Mononuclear cell (primary cell): ENCODE data around the gene ADAMTS3. TPM values are rescaled to one million over a fixed set of nuclear protein-coding genes. Genes with fewer than 3 reads are reported as not detected.

Experiments
- H3K27me3 ChIP-seq: 2 replicates; pipeline ENCODE4 v1.6.0; 2011; ENCODE audit warnings: low read length, control low read depth; ENCODE audit not compliant: insufficient read depth
- H3K4me1 ChIP-seq: 2 replicates; pipeline ENCODE4 v1.5.1; 2011; ENCODE audit warnings: mild to moderate bottlenecking, low read length, control low read depth; ENCODE audit not compliant: insufficient read depth
- H3K4me3 ChIP-seq: 2 replicates; pipeline ENCODE4 v1.5.1; 2011; ENCODE audit warnings: mild to moderate bottlenecking, low read length, moderate library complexity
- H3K9me3 ChIP-seq: 2 replicates; pipeline ENCODE4 v1.5.1; 2011; ENCODE audit warnings: low read depth, mild to moderate bottlenecking, control low read depth, low read length
- total RNA-seq: library from RNA; depleted of rRNA; stranded (reverse); fragments of >200 nt; gene quantifications from one replicate; pipeline ENCODE4 v1.2.3, GENCODE V29; 2012

The ADAMTS3 gene
- total RNA-seq = not detected

- peaks cover 56% of the 10 kb centered on the region for H3K27me3 ChIP-seq
- peaks cover 23% of the 10 kb centered on the region for H3K4me1 ChIP-seq
- no peak within 1 kb of the TSS for H3K4me3 ChIP-seq
- H3K9me3 ChIP-seq = no peaks in the 10 kb centered on the region
Measured at GRCh38 chr4:72568959-72569718, at the start of gene ADAMTS3. Gene ADAMTS3, minus strand, starts transcription at chr4:72569221. Its CDS starts 459 bp downstream, at chr4:72568762.

- H3K4me3 ChIP-seq = no peak overlapping the region
- H3K4me1 ChIP-seq = no peaks in the 10 kb centered on the region
- no peaks in the 10 kb centered on the region for H3K27me3 ChIP-seq
- no peaks in the 10 kb centered on the region for H3K9me3 ChIP-seq
Measured at GRCh38 chr4:72613959-72614358, 44.9 kb upstream of the ADAMTS3 start.

- Histone ChIP-seq H3K4me1 (no peaks in the 10 kb centered on the region), H3K27me3 (no peaks in the 10 kb centered on the region), H3K4me3 (no peak overlapping the region), H3K9me3 (no peaks in the 10 kb centered on the region)
Measured at GRCh38 chr4:72606751-72607150, 37.7 kb upstream of the ADAMTS3 start.

- Histone ChIP-seq H3K4me1 (no peaks in the 10 kb centered on the region), H3K27me3 (no peaks in the 10 kb centered on the region), H3K9me3 (no peaks in the 10 kb centered on the region), H3K4me3 (no peak overlapping the region)
Measured at GRCh38 chr4:72604324-72604723, 35.3 kb upstream of the ADAMTS3 start.

DNA sequence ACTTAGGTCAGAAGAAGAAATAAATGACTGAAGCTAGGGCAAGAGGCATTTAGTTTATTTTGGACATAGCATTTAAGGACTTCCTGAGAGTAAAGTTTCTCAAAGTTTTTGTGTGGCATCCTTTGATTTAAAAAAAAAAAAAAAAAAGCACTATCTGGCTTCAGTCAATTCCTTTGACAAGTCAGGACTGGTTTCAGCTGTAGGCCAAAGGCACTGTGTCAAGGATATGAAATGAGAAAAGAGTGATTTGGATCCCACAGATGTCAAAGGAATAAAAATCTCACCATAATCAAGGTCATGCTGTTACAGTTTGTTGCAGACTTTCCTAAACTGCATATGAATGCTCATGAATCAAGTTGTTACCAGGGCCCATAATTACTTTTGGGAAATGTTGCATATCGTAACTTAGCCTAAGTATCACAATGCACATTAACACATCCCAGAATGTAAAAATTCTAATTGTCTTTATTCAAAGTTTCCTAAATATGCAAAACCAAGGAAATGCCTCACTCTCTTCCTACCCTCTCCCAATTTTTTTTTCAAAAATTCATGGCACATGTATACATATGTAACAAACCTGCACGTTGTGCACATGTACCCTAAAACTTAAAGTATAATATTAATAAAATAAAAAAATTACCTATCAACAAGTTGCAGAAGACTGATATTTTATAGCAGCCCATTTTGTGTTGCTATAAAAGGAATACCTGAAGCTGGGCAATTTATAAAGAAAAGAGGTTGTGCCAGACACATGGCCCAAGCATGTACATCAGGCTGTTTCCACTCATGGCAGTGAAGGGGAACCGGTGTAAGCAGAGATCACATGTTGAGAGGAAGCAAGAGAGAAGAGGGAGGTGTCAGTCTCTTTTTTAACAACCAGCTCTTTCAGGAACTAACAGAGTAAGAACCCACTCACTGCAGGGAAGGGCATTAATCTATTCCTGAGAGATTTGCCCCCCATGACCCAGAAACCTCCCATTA, 33.7 kb upstream of the ADAMTS3 start:
- no peaks in the 10 kb centered on the region for H3K9me3 ChIP-seq
- no peak overlapping the region for H3K4me3 ChIP-seq
- H3K4me1 ChIP-seq = no peaks in the 10 kb centered on the region
- no peaks in the 10 kb centered on the region for H3K27me3 ChIP-seq

DNA sequence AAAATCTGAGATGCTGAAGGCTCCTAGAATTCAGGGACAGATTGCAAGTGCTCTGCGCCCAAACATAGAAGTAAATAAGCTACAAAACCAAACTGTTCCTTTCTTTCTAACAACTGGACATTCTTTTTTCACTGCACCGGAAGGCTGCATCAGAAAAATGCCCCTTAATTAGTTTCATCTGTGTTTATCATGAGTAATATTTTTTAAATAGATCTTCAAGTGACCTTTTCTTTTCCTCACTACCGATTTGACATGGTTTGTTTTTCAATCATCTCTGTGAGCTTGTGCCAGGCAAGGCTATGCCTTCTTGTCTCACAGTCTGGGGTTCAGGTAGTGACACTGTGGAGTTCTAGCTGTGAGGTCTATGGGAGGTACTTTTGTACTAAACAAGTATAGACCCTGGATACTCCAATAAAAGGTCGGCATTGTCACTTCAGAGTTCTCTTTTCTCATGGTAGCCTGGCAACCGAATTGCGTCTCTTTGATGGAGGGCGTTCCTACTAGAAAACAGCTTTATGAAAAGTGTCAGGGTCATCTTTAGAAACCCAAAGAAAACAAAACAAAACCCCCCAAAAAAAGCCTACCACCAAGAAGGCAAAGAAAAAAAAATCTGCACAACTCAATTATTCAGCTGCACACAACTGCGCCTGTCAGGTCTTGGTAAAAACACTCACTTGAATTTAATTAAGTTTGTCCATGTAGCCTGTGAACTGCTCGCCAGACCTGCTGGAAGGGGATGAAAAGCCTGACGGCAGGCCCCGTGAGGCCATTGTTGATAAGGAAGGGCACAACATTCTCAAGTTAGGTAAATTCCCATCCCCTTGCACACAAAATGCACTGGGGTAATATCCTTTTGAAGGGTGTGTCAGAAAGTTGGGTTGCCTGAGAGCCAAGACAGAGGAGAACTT, 22.8 kb upstream of the ADAMTS3 start:
- no peaks in the 10 kb centered on the region for H3K4me1 ChIP-seq
- no peak overlapping the region for H3K4me3 ChIP-seq
- no peaks in the 10 kb centered on the region for H3K9me3 ChIP-seq
- H3K27me3 ChIP-seq = no peaks in the 10 kb centered on the region

DNA sequence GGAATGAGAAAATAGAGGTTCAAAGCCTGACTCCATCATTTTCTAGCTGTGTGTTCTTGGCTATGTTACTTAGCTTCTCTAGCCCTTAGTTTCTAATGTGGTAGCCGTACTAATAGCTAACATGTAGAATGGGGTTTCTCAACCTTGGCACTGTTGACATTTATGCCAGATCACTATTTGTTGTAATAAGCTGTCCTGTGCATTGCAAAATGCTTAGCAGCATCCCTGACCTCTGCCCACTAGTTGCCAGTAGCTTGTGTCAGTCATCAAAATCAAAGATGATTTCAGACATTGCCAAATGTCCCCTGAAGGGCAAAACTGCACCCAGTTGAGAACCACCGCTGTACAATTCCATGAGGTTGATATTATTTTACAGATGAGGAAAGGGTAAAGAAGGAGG, 18.3 kb upstream of the ADAMTS3 start:
- Histone ChIP-seq H3K4me1 (no peaks in the 10 kb centered on the region), H3K27me3 (no peaks in the 10 kb centered on the region), H3K9me3 (no peaks in the 10 kb centered on the region), H3K4me3 (no peak overlapping the region)

DNA sequence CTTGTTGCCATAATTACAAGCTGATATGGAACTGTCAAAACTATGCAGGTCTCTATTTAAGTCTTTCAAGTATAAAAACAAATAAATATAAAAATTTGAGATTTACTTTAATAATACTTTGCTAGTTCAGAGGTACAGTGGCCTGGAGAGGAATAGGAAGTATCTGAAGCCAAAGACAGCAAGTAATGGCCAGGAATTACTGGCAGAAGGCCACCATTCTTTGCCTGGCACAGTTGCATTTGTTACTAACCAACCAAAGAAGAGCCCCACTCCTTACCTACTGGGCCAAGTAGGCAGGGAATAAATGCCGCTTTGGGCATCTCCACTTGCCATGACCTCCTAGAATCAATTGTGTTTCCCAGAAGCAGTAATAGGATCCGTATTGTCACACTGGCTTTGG, 13.8 kb upstream of the ADAMTS3 start:
- Histone ChIP-seq H3K9me3 (no peaks in the 10 kb centered on the region), H3K4me1 (no peaks in the 10 kb centered on the region), H3K27me3 (no peaks in the 10 kb centered on the region), H3K4me3 (no peak overlapping the region)

DNA sequence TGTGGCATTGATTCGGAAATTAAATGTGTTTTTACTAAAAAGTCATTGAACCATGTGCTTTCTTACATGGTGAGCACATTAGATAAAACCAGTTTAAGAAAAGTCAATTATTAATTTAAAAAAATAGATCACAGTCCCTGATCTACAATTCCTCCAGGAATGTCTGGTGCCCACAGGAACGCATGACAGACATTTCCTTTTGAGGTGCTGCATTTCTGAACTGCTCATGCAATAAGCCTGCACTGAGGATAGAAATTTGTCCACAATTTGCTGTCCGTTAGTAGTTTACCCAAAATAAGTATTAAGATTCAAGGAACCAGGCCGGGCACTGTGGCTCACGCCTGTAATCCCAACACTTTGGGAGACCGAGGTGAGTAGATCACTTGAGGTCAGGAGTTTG, 8.2 kb upstream of the ADAMTS3 start:
- no peaks in the 10 kb centered on the region for H3K4me1 ChIP-seq
- no peaks in the 10 kb centered on the region for H3K9me3 ChIP-seq
- no peaks in the 10 kb centered on the region for H3K27me3 ChIP-seq
- H3K4me3 ChIP-seq = no peak overlapping the region

DNA sequence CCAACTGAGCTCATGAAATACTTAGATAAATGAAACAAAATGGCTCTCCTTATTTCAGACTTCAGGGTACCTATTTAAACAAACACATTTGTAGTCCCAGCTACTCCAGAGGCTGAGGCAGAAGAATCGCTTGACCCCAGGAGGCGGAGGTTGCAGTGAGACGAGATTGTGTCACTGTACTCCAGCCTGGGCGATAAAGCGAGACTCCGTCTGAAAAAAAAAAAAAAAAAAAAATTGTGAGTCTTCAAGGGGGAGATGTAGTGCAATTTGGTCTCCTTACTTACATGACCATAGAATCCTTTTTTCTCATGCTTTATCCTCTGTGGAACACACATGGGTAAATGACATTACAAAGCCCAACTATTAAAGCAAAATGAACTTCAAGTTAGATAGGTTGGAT, 2.3 kb upstream of the ADAMTS3 start:
- peaks cover 49% of the 10 kb centered on the region for H3K27me3 ChIP-seq
- no peaks in the 10 kb centered on the region for H3K9me3 ChIP-seq
- no peak overlapping the region for H3K4me3 ChIP-seq
- peaks cover 23% of the 10 kb centered on the region for H3K4me1 ChIP-seq

GRCh38 chr4:72569719-72570235, 756 bp upstream of the ADAMTS3 start:
- H3K4me1 ChIP-seq = peaks cover 23% of the 10 kb centered on the region
- H3K9me3 ChIP-seq = no peaks in the 10 kb centered on the region
- H3K27me3 ChIP-seq = peaks cover 55% of the 10 kb centered on the region
- H3K4me3 ChIP-seq = no peak overlapping the region

DNA sequence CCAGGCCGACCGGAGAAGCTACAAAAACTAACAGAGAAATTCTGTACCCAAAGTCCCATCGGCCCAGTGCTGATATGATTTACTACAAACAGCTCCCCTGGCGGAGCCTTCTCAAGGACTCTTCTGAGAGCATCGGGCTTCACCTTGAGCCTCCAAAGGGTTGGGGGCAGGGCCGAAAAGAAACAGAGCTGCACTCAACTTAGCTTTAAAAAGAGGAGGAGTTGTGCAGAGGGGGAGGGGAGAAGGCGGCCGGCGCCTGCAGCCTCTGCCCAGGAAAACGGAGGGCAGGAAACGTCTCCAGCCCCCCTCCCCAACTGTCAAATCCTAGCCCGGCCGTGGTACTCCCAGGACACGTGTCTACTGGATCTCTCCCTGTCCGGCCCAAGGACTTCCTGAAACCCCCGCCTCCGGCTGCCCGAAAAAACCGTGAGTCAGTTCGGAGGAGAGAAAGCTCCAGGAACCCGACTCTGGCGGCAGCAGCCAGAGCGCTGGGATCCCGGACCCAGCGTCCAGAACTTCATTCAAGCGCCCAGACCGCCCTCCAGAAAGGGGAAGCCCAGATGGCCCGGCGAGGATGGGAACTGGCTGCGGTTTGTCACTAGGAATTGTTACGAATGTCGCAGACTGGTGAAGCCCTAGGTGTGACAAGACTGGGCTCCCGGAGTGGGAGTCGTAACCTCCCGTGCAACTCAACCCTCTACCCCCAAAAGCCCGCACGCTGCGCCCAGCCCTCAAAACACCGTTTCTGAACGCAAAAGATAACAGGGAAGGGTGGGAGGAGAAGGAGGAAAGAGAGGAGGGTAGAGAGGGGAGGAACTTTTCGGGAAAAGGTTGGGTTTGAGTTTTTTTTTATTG, 973 bp downstream of the ADAMTS3 start:
- Histone ChIP-seq H3K27me3 (peaks cover 56% of the 10 kb centered on the region), H3K4me3 (no peak overlapping the region), H3K9me3 (no peaks in the 10 kb centered on the region), H3K4me1 (peaks cover 23% of the 10 kb centered on the region)

DNA sequence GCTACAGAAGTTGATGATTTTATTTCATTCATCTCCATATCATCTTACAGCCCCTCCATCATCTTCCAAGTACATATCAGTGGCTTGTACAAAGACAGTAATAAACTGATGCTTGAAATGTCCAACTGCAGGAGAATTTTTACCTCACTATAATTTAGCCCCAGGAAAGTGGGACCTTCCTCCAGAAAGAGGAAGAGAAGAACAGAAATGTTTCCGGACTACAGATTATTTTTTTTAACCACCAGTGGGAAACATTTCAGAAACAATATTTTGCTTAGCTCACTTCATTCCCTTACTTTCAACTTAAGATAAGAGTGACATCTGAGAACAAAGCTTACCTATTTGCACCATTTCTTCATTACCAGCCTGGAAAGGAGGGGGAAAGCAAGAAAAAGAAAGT, 2.0 kb downstream of the ADAMTS3 start:
- no peaks in the 10 kb centered on the region for H3K9me3 ChIP-seq
- peaks cover 56% of the 10 kb centered on the region for H3K27me3 ChIP-seq

More for the DNA sequence above, 2.0 kb downstream of the ADAMTS3 start:
- H3K4me1 ChIP-seq = peaks cover 23% of the 10 kb centered on the region
- H3K4me3 ChIP-seq = no peak overlapping the region
